Measurements from ENCODE around the gene ARAP1.

GRCh38 chr11:72747289-72747855 lies 4.8 kb downstream of the ARAP1 start:
- TF ChIP-seq POLR2A (IDR thresholded peaks at IDR 0.05) (no peak), CTCF (IDR thresholded peaks at IDR 0.05 in 4 of 5, conservative IDR thresholded peaks at IDR 0.05 in 1 of 5) (no peak)

Data from gastrocnemius medialis (tissue), 4 donors.